Lung (tissue), 12 donors: Measurements from ENCODE around the gene RAB21. TPM values are rescaled to one million over a fixed set of nuclear protein-coding genes. Genes with fewer than 3 reads are reported as not detected.

Experiments used
- ATAC-seq: fragments of 200-7000 bp; cut with Tn5 transposase; one replicate; pipeline ENCODE4 v1.9.1; 2020; ENCODE audit warnings: moderate number of reproducible peaks; ENCODE audit not compliant: insufficient read depth, low FRiP score
- DNase-seq, 3 donors: peaks; one replicate each; pipeline ENCODE4 v3.0.0-alpha.2; 2013 to 2017
- H3K27ac ChIP-seq, 2 donors: one replicate each; pipeline ENCODE4 v1.5.1; 2013; ENCODE audit warnings: mild to moderate bottlenecking in 2 of 2, moderate library complexity in 2 of 2, control low read depth in 1 of 2, inconsistent platforms in 1 of 2, low read depth in 1 of 2, low read length in 1 of 2
- H3K27me3 ChIP-seq, 3 donors: one replicate each; pipeline ENCODE4 v1.5.1; 2013; ENCODE audit warnings: low read length in 2 of 3; ENCODE audit not compliant: control insufficient read depth in 3 of 3, insufficient read depth in 3 of 3
- H3K36me3 ChIP-seq, 4 donors: one replicate each; pipeline ENCODE4 v1.5.1; 2013; ENCODE audit warnings: low read length in 4 of 4, mild to moderate bottlenecking in 1 of 4, moderate library complexity in 1 of 4; ENCODE audit not compliant: control insufficient read depth in 4 of 4, insufficient read depth in 4 of 4
- H3K4me1 ChIP-seq, 5 donors: one replicate each; pipeline ENCODE4 v1.5.1; 2013; ENCODE audit warnings: low read length in 5 of 5, mild to moderate bottlenecking in 2 of 5, moderate library complexity in 1 of 5; ENCODE audit not compliant: control insufficient read depth in 5 of 5, insufficient read depth in 5 of 5
- H3K4me3 ChIP-seq: one replicate; pipeline ENCODE4 v1.5.1; 2013; ENCODE audit warnings: mild to moderate bottlenecking, control low read depth, moderate library complexity
- H3K9ac ChIP-seq, 2 donors: one replicate each; pipeline ENCODE4 v1.5.1; 2013; ENCODE audit warnings: low read length in 2 of 2, control low read depth in 1 of 2; ENCODE audit not compliant: insufficient read depth in 1 of 2
- H3K9me3 ChIP-seq, 4 donors: one replicate each; pipeline ENCODE4 v1.5.1; 2013; ENCODE audit warnings: low read length in 3 of 4, mild to moderate bottlenecking in 1 of 4, moderate library complexity in 1 of 4; ENCODE audit not compliant: control insufficient read depth in 4 of 4, insufficient read depth in 3 of 4
- CTCF ChIP-seq: IDR thresholded peaks from 2 replicates; pipeline ENCODE4 v1.5.1; 2012; ENCODE audit warnings: mild to moderate bottlenecking; ENCODE audit errors: control extremely low read depth, extremely low read depth
- WGBS, 2 donors: extraction: QIAGEN DNeasy Blood & Tissue Kit; methylation state at CpG; one replicate each; pipeline ENCODE4 v1.1.7; 2013; 5-methylcytosine and 5-hydroxymethylcytosine counted together
- polyA plus RNA-seq, 2 donors: library from polyadenylated mRNA; stranded (reverse); fragments of 200-250 nt; gene quantifications; one replicate each; pipeline ENCODE4 v1.2.1, GENCODE V29; 2013
- total RNA-seq, 2 donors: library from RNA; depleted of rRNA in 1 of 2; stranded (reverse); fragments of >200 nt in 1 of 2; gene quantifications; one replicate each; pipeline ENCODE4 v1.2.1, GENCODE V29; 2014 to 2021
- donor health status: control.
- donor health status: control.
- donor health status: Bipolar disorder and iron deficiency.
- donor health status: healthy.
- donor health status: DM: yes; HTN: yes; CAD: no.

RAB21 gene
- total and polyA plus RNA-seq, 4 donors: 11.8 to 58.5 (median 50.7) TPM

- peak; percentile 18 for TF ChIP-seq CTCF
- WGBS, 2 donors: 80 to 90% methylated on average over 3 of the region's 3 CpGs
- DNase-seq: peak in 1 of 3 donors; percentile 27
Observed at GRCh38 chr12:71846322-71846940, 91.8 kb downstream of the RAB21 start.

GRCh38 chr12:71848212-71848611 is 93.5 kb downstream of the RAB21 start:
- DNase-seq (no peak), ATAC-seq (no peak)
- Histone ChIP-seq H3K4me1 (peaks cover 0 to 13% (median 0%) of the 10 kb centered on the region in 5 donors), H3K4me3 (no peak overlapping the region), H3K27ac (no peak overlapping the region), H3K36me3 (peaks cover 0 to 8% (median 1%) of the 10 kb centered on the region in 4 donors), H3K9ac (no peak overlapping the region), H3K9me3 (peaks cover 0 to 11% (median 3%) of the 10 kb centered on the region in 4 donors), H3K27me3 (no peaks in the 10 kb centered on the region)
- TF ChIP-seq CTCF: no peak

More at GRCh38 chr12:71846322-71846940, 91.8 kb downstream of the RAB21 start:
- peaks cover 0 to 4% (median under 1%) of the 10 kb centered on the region in 4 donors for H3K36me3 ChIP-seq
- H3K9me3 ChIP-seq: peaks cover 0 to 5% (median 0%) of the 10 kb centered on the region in 4 donors
- no peak for ATAC-seq
- no peak overlapping the region for H3K9ac ChIP-seq
- no peaks in the 10 kb centered on the region for H3K27me3 ChIP-seq
- H3K4me3 ChIP-seq: no peak overlapping the region
- H3K27ac ChIP-seq: no peak overlapping the region
- peaks cover under 1 to 21% (median 2%) of the 10 kb centered on the region in 5 donors for H3K4me1 ChIP-seq

- 96% methylated on average over 8 of the region's 8 CpGs for WGBS, 2 donors
- DNase-seq (no peak), ATAC-seq (no peak)
- Histone ChIP-seq H3K27ac (no peak overlapping the region), H3K9ac (no peak overlapping the region), H3K36me3 (peaks cover 0 to 8% (median 1%) of the 10 kb centered on the region in 4 donors), H3K27me3 (no peaks in the 10 kb centered on the region), H3K4me1 (peaks cover 0 to 7% (median 0%) of the 10 kb centered on the region in 5 donors), H3K4me3 (no peak overlapping the region), H3K9me3 (peaks cover 0 to 11% (median 3%) of the 10 kb centered on the region in 4 donors)
- no peak for TF ChIP-seq CTCF
Observed at GRCh38 chr12:71849109-71849851, 94.6 kb downstream of the RAB21 start.

Other genes starting within 250 kb of the RAB21 start
- gene ZFC3H1, start 91.0 kb upstream of the RAB21 start, total RNA-seq: 100 to 1,000 TPM in 1 of 2 donors, 10 to 100 TPM in 1; 38.3 to 107 TPM
- 10 to 100 TPM; 15.5 to 20.9 TPM for gene ZFC3H1, start 91.0 kb upstream of the RAB21 start, polyA plus RNA-seq
- gene THAP2, start 90.6 kb upstream of the RAB21 start, total RNA-seq: 10 to 100 TPM in 1 of 2 donors, 1 to 10 TPM in 1; 3.3 to 10.5 TPM
- 1 to 10 TPM; 2.7 to 5.0 TPM for gene THAP2, start 90.6 kb upstream of the RAB21 start, polyA plus RNA-seq
- 10 to 100 TPM; 13.1 to 25.2 TPM for gene TMEM19, start 68.8 kb upstream of the RAB21 start, total RNA-seq
- gene TMEM19, start 68.8 kb upstream of the RAB21 start, polyA plus RNA-seq: 10 to 100 TPM in 1 of 2 donors, 1 to 10 TPM in 1; 8.9 to 13.8 TPM
- 10 to 100 TPM; 26.1 to 70.2 TPM for gene TBC1D15, start 84.9 kb downstream of the RAB21 start, total RNA-seq
- gene TBC1D15, start 84.9 kb downstream of the RAB21 start, polyA plus RNA-seq: 10 to 100 TPM; 23.5 to 29.6 TPM
- gene TPH2, start 184.0 kb downstream of the RAB21 start, total RNA-seq: not detected
- under 1 TPM in 1 of 2 donors, not detected in 1; 0.01 TPM for gene TPH2, start 184.0 kb downstream of the RAB21 start, polyA plus RNA-seq